Adrenal gland (tissue), 5 donors: ENCODE data around the gene MRPS35.

Experiments
- POLR2A ChIP-seq, 2 donors: fragments of 450-650 bp; IDR thresholded peaks; one replicate each; pipeline ENCODE4 v1.6.1; 2017; ENCODE audit warnings: antibody characterized with exemption in 2 of 2, mild to moderate bottlenecking in 2 of 2, moderate library complexity in 1 of 2
- TF ChIP-seq, protein P1 (sequence below), 6 experiments: fragments of 450-650 bp in 4 of 6; fragments of 200-600 bp in 2 of 6; sonication (generic) in 1 of 6; IDR thresholded peaks; 1 replicate in 5 of 6; 2 replicates in 1 of 6; pipeline versions ENCODE4 v1.5.1 to v1.8.0; 2016 to 2021; ENCODE audit warnings: antibody characterized with exemption in 6 of 6, mild to moderate bottlenecking in 2 of 6, moderate library complexity in 1 of 6
- donor health status: DM: no; HTN: no; CAD: no.

DNA sequence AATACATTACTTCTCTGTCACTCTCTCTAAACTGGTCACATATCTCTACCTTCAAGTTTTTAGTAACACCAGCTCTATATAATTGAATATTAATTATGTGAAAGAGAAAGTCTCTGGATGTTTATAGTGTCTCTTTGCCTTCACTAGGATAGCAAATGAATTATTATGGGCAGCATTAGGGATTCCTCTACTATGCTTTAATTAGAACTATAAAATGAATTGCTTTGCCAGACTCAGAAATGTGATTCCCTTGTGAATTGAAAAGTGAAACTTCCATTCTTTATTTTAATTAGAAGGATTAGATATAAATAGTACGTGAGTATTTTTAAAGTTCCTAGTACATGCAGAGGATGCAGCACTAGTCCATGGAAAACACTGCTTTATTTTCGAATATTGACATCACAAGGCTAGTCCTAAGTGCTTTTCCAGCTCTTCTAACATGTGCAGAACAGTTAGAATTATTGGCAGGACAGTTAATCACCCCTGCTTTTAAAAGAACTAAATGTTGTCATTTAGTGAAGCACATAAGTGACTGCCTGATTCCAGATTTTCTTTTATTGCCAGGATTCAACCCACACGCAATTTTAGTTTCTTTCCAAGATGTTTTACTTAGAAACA, 37.4 kb upstream of the MRPS35 start:
- TF ChIP-seq, protein P1, sequence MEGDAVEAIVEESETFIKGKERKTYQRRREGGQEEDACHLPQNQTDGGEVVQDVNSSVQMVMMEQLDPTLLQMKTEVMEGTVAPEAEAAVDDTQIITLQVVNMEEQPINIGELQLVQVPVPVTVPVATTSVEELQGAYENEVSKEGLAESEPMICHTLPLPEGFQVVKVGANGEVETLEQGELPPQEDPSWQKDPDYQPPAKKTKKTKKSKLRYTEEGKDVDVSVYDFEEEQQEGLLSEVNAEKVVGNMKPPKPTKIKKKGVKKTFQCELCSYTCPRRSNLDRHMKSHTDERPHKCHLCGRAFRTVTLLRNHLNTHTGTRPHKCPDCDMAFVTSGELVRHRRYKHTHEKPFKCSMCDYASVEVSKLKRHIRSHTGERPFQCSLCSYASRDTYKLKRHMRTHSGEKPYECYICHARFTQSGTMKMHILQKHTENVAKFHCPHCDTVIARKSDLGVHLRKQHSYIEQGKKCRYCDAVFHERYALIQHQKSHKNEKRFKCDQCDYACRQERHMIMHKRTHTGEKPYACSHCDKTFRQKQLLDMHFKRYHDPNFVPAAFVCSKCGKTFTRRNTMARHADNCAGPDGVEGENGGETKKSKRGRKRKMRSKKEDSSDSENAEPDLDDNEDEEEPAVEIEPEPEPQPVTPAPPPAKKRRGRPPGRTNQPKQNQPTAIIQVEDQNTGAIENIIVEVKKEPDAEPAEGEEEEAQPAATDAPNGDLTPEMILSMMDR (IDR thresholded peaks at IDR 0.05), result no peak
- no peak for TF ChIP-seq POLR2A (IDR thresholded peaks at IDR 0.05)
